Anterior cingulate cortex (tissue), 58 donors: ENCODE results near the gene ADAM10.

Experiments
- DNase-seq, 58 donors: peaks; one replicate each; lab custom pipeline; 2025; lab: John Stamatoyannopoulos, UW

The ADAM10 gene

GRCh38 chr15:58559904-58560588 lies 189.5 kb downstream of the ADAM10 start:
- no peak for DNase-seq

- no peak for DNase-seq
These were observed 190.7 kb downstream of the ADAM10 start for GRCh38 chr15:58558777-58559176.

GRCh38 chr15:58556541-58556940 lies 193.0 kb downstream of the ADAM10 start:
- DNase-seq: no peak

- no peak for DNase-seq
These were observed 193.5 kb downstream of the ADAM10 start for GRCh38 chr15:58556028-58556361.

GRCh38 chr15:58555162-58556027 lies 194.1 kb downstream of the ADAM10 start:
- DNase-seq: no peak

- peak in 2 of 58 donors; percentile 14 to 16 for DNase-seq
These were observed 194.7 kb downstream of the ADAM10 start for GRCh38 chr15:58554758-58555157.

GRCh38 chr15:58553365-58553918 lies 196.1 kb downstream of the ADAM10 start:
- DNase-seq: no peak

- peak in 1 of 58 donors; percentile 14 for DNase-seq
These were observed 196.8 kb downstream of the ADAM10 start for GRCh38 chr15:58552505-58553364.

GRCh38 chr15:58551764-58552504 lies 197.6 kb downstream of the ADAM10 start:
- DNase-seq: peak in 13 of 58 donors; percentile 12 to 56 (median 34)

- peak in 2 of 58 donors; percentile 42 to 54 for DNase-seq
These were observed 198.3 kb downstream of the ADAM10 start for GRCh38 chr15:58551084-58551763.

GRCh38 chr15:58549785-58550074 lies 199.8 kb downstream of the ADAM10 start:
- DNase-seq: no peak

- peak in 1 of 58 donors; percentile 20 for DNase-seq
These were observed 200.3 kb downstream of the ADAM10 start for GRCh38 chr15:58549013-58549784.

- DNase-seq: no peak
These were observed 201.0 kb downstream of the ADAM10 start for GRCh38 chr15:58548308-58549012.

GRCh38 chr15:58547628-58548307 lies 201.7 kb downstream of the ADAM10 start:
- DNase-seq: no peak

- DNase-seq: no peak
These were observed 202.6 kb downstream of the ADAM10 start for GRCh38 chr15:58546635-58547627.

GRCh38 chr15:58546066-58546591 lies 203.4 kb downstream of the ADAM10 start:
- DNase-seq: no peak
